Adrenal gland (tissue), 5 donors: ENCODE measurements around the gene DUSP16.

Experiments used
- CTCF ChIP-seq, 6 experiments: fragments of 450-650 bp in 4 of 6; fragments of 200-600 bp in 2 of 6; sonication (generic) in 1 of 6; IDR thresholded peaks; 1 replicate in 5 of 6; 2 replicates in 1 of 6; pipeline versions ENCODE4 v1.5.1 to v1.8.0; 2016 to 2021; ENCODE audit warnings: antibody characterized with exemption in 6 of 6, mild to moderate bottlenecking in 2 of 6, moderate library complexity in 1 of 6
- POLR2A ChIP-seq, 2 donors: fragments of 450-650 bp; IDR thresholded peaks; one replicate each; pipeline ENCODE4 v1.6.1; 2017; ENCODE audit warnings: antibody characterized with exemption in 2 of 2, mild to moderate bottlenecking in 2 of 2, moderate library complexity in 1 of 2
- donor health status: DM: no; HTN: no; CAD: no.

GRCh38 chr12:12560587-12561370 is 1.9 kb downstream of the DUSP16 start:
- TF ChIP-seq CTCF (IDR thresholded peaks at IDR 0.05) (no peak), POLR2A (IDR thresholded peaks at IDR 0.05) (peak; percentile 19 to 63)
